A549 (cell line): ENCODE data around the gene TNS3.

ENCODE experiments used
- CBX8 ChIP-seq: fragments of 200-600 bp; sonication (generic); IDR thresholded peaks from 2 replicates; pipeline ENCODE4 v1.6.1; 2016
- EHMT2 ChIP-seq: fragments of 200-600 bp; sonication (generic); IDR thresholded peaks from 2 replicates; pipeline ENCODE4 v1.6.1; 2016; ENCODE audit warnings: antibody characterized with exemption, low read depth, mild to moderate bottlenecking, moderate library complexity
- EP300 ChIP-seq, 2 experiments: fragments of >200 bp; sonication (Bioruptor Twin); formaldehyde crosslinking; IDR thresholded peaks; 2 replicates in 1 of 2; 3 replicates in 1 of 2; pipeline ENCODE4 v1.6.1; 2016 to 2017
- FOSL2 ChIP-seq, 2 experiments: fragments of 450-650 bp in 1 of 2; fragments of >200 bp in 1 of 2; sonication (Bioruptor Twin) in 1 of 2; formaldehyde crosslinking; IDR thresholded peaks; 2 replicates each; pipeline versions ENCODE4 v1.5.0 to v1.6.1; 2016 to 2020; ENCODE audit warnings: mild to moderate bottlenecking in 1 of 2, moderate library complexity in 1 of 2
- FOXS1 ChIP-seq: fragments of 250-450 bp; sonication (Bioruptor Pico); IDR thresholded peaks from 2 replicates; pipeline ENCODE4 v1.5.0; 2020; ENCODE audit warnings: mild to moderate bottlenecking, moderate library complexity
- HDAC2 ChIP-seq: fragments of 200-600 bp; sonication (generic); IDR thresholded peaks from 2 replicates; pipeline ENCODE4 v1.6.1; 2016
- MAFK ChIP-seq: fragments of 450-650 bp; IDR thresholded peaks from 2 replicates; pipeline ENCODE4 v1.6.1; 2014; ENCODE audit not compliant: partially characterized antibody
- NR3C1 ChIP-seq: fragments of >200 bp; sonication (Bioruptor Twin); formaldehyde crosslinking; IDR thresholded peaks from 3 replicates; pipeline ENCODE4 v1.6.1; 2017
- POLR2A ChIP-seq: IDR thresholded peaks from 2 replicates; pipeline ENCODE4 v1.6.1; 2012; ENCODE audit warnings: mild to moderate bottlenecking, low read length
- RFX5 ChIP-seq: fragments of 450-650 bp; IDR thresholded peaks from 2 replicates; pipeline ENCODE4 v1.7.1; 2014; ENCODE audit warnings: antibody characterized with exemption, mild to moderate bottlenecking, moderate library complexity
- ZC3H11A ChIP-seq: fragments of 450-650 bp; IDR thresholded peaks from 2 replicates; pipeline ENCODE4 v1.6.1; 2014; ENCODE audit warnings: antibody characterized with exemption, mild to moderate bottlenecking
- TF ChIP-seq, protein P1 (sequence below): fragments of >200 bp; sonication (Bioruptor Twin); formaldehyde crosslinking; IDR thresholded peaks from 3 replicates; pipeline ENCODE4 v1.5.1; 2016
- TF ChIP-seq, protein P2 (sequence below): IDR thresholded peaks from 2 replicates; pipeline ENCODE4 v1.6.1; 2012

DNA sequence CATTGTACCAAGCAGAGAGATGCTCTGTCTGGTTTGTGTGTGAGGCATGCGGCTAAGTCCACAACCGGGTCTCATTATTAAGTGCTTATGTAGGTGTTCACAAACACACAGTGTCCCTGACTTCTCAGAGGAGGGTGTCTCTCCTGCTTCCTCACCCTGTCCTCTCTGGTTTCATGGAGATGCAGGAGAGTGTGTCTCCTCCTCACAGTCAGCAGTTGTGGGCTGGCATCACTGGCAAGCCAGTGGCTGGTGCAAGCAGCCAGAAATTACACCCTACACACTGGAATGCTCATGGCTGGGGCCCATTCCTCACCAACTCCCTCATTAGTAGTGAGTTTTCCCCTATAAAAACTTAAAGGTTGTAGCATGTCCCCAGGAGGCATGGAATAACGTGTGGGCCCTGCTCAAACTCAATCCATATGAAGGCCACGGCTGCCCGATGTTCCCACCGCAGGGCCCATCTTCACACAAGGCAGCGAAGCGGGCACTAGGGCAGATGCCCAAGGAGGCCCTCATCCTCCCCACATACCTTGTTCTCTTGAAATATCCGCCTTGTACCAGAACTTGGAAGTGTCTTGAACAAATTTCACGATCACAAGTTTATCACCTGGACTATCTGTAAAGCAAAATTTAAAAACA lies 280.1 kb downstream of the TNS3 start:
- TF ChIP-seq FOXS1 (CRISPR knock-in tag) = no peak
- no peak for TF ChIP-seq POLR2A
- TF ChIP-seq RFX5 = no peak
- TF ChIP-seq, protein P1, sequence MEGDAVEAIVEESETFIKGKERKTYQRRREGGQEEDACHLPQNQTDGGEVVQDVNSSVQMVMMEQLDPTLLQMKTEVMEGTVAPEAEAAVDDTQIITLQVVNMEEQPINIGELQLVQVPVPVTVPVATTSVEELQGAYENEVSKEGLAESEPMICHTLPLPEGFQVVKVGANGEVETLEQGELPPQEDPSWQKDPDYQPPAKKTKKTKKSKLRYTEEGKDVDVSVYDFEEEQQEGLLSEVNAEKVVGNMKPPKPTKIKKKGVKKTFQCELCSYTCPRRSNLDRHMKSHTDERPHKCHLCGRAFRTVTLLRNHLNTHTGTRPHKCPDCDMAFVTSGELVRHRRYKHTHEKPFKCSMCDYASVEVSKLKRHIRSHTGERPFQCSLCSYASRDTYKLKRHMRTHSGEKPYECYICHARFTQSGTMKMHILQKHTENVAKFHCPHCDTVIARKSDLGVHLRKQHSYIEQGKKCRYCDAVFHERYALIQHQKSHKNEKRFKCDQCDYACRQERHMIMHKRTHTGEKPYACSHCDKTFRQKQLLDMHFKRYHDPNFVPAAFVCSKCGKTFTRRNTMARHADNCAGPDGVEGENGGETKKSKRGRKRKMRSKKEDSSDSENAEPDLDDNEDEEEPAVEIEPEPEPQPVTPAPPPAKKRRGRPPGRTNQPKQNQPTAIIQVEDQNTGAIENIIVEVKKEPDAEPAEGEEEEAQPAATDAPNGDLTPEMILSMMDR = no peak
- TF ChIP-seq MAFK = no peak
- TF ChIP-seq FOSL2 (IDR thresholded peaks at IDR 0.05) = no peak
- TF ChIP-seq FOSL2 (CRISPR knock-in tag; IDR thresholded peaks at IDR 0.05) = no peak
- no peak for TF ChIP-seq CBX8
- no peak for TF ChIP-seq HDAC2
- TF ChIP-seq, protein P2, sequence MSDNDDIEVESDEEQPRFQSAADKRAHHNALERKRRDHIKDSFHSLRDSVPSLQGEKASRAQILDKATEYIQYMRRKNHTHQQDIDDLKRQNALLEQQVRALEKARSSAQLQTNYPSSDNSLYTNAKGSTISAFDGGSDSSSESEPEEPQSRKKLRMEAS = no peak
- TF ChIP-seq NR3C1 = no peak
- TF ChIP-seq ZC3H11A = no peak
- no peak for TF ChIP-seq EP300 (IDR thresholded peaks at IDR 0.05)
- TF ChIP-seq EHMT2 = no peak
